Measurements from ENCODE around the gene STK17A.

STK17A gene

GRCh38 chr7:43582503-43583423 is at the start of gene STK17A:
STK17A (plus strand) TSS chr7:43583108; CDS start chr7:43583244, 136 bp downstream.
- TF ChIP-seq BACH2 (CRISPR knock-in tag; IDR thresholded peaks at IDR 0.05; ENCODE audit: borderline replicate concordance) (no peak), ARNTL (CRISPR knock-in tag; IDR thresholded peaks at IDR 0.05; ENCODE audit: borderline replicate concordance, low read depth) (no peak), SNAI2 (CRISPR knock-in tag; IDR thresholded peaks at IDR 0.05) (no peak), OSR1 (CRISPR knock-in tag; IDR thresholded peaks at IDR 0.05) (no peak), POU6F1 (CRISPR knock-in tag; IDR thresholded peaks at IDR 0.05; ENCODE audit: borderline replicate concordance, low read depth) (no peak), ZNF70 (CRISPR knock-in tag; IDR thresholded peaks at IDR 0.05) (no peak), ZFP30 (CRISPR knock-in tag; IDR thresholded peaks at IDR 0.05) (no peak), ISL1 (CRISPR knock-in tag; IDR thresholded peaks at IDR 0.05) (no peak), CSDC2 (CRISPR knock-in tag; IDR thresholded peaks at IDR 0.05) (no peak)
- TF ChIP-seq, protein P1, sequence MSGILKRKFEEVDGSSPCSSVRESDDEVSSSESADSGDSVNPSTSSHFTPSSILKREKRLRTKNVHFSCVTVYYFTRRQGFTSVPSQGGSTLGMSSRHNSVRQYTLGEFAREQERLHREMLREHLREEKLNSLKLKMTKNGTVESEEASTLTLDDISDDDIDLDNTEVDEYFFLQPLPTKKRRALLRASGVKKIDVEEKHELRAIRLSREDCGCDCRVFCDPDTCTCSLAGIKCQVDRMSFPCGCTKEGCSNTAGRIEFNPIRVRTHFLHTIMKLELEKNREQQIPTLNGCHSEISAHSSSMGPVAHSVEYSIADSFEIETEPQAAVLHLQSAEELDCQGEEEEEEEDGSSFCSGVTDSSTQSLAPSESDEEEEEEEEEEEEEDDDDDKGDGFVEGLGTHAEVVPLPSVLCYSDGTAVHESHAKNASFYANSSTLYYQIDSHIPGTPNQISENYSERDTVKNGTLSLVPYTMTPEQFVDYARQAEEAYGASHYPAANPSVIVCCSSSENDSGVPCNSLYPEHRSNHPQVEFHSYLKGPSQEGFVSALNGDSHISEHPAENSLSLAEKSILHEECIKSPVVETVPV (CRISPR knock-in tag; IDR thresholded peaks at IDR 0.05), result no peak
- ATAC-seq, result peak; percentile 82

- TF ChIP-seq OSR1 (CRISPR knock-in tag; IDR thresholded peaks at IDR 0.05) (no peak), ZFP3 (CRISPR knock-in tag; IDR thresholded peaks at IDR 0.05) (no peak), ZNF8 (CRISPR knock-in tag; IDR thresholded peaks at IDR 0.05) (no peak), PATZ1 (CRISPR knock-in tag; IDR thresholded peaks at IDR 0.05; ENCODE audit: borderline replicate concordance) (no peak), PPARA (CRISPR knock-in tag; IDR thresholded peaks at IDR 0.05; ENCODE audit: borderline replicate concordance) (no peak), CREB5 (CRISPR knock-in tag; IDR thresholded peaks at IDR 0.05; ENCODE audit: low read depth) (no peak), ZNF70 (CRISPR knock-in tag; IDR thresholded peaks at IDR 0.05) (no peak), ARNTL (CRISPR knock-in tag; IDR thresholded peaks at IDR 0.05; ENCODE audit: borderline replicate concordance, low read depth) (no peak), ZNF565 (CRISPR knock-in tag; conservative IDR thresholded peaks at IDR 0.05; ENCODE audit: low read depth) (no peak), BACH2 (CRISPR knock-in tag; IDR thresholded peaks at IDR 0.05; ENCODE audit: borderline replicate concordance) (no peak), ZFP30 (CRISPR knock-in tag; IDR thresholded peaks at IDR 0.05) (no peak), ESRRG (CRISPR knock-in tag; IDR thresholded peaks at IDR 0.05) (no peak)
- TF ChIP-seq, protein P1 (CRISPR knock-in tag; IDR thresholded peaks at IDR 0.05), result no peak
- no peak for ATAC-seq
These were observed 49.0 kb upstream of the STK17A start for GRCh38 chr7:43533801-43534479.

GRCh38 chr7:43535031-43535451 is 47.9 kb upstream of the STK17A start:
- ATAC-seq, result no peak
- TF ChIP-seq RARB (CRISPR knock-in tag; IDR thresholded peaks at IDR 0.05) (no peak), PATZ1 (CRISPR knock-in tag; IDR thresholded peaks at IDR 0.05; ENCODE audit: borderline replicate concordance) (no peak), SNAI2 (CRISPR knock-in tag; IDR thresholded peaks at IDR 0.05) (no peak), ESRRG (CRISPR knock-in tag; IDR thresholded peaks at IDR 0.05) (no peak), PPARA (CRISPR knock-in tag; IDR thresholded peaks at IDR 0.05; ENCODE audit: borderline replicate concordance) (no peak), POU6F1 (CRISPR knock-in tag; IDR thresholded peaks at IDR 0.05; ENCODE audit: borderline replicate concordance, low read depth) (no peak), ZFP30 (CRISPR knock-in tag; IDR thresholded peaks at IDR 0.05) (no peak), ZNF565 (CRISPR knock-in tag; conservative IDR thresholded peaks at IDR 0.05; ENCODE audit: low read depth) (no peak), ZNF70 (CRISPR knock-in tag; IDR thresholded peaks at IDR 0.05) (no peak), TCF4 (CRISPR knock-in tag; IDR thresholded peaks at IDR 0.05; ENCODE audit: borderline replicate concordance) (no peak), ARNTL (CRISPR knock-in tag; IDR thresholded peaks at IDR 0.05; ENCODE audit: borderline replicate concordance, low read depth) (no peak), OSR1 (CRISPR knock-in tag; IDR thresholded peaks at IDR 0.05) (no peak), BACH2 (CRISPR knock-in tag; IDR thresholded peaks at IDR 0.05; ENCODE audit: borderline replicate concordance) (no peak)
- TF ChIP-seq, protein P1 (CRISPR knock-in tag; IDR thresholded peaks at IDR 0.05), result no peak

Measured in SK-N-SH treated with all-trans-retinoic acid at 6 μM for 48 hours (cell line).